GOT3 (cell line): Measurements from ENCODE around the gene SPAG17.

Experiments used
- DNase-seq: peaks from one replicate; lab custom pipeline; 2025; ENCODE audit warnings: mixed read lengths; lab: John Stamatoyannopoulos, UW

Gene SPAG17

GRCh38 chr1:118185084-118185832 is at the start of gene SPAG17:
Gene SPAG17, minus strand, starts transcription at chr1:118185228. Its CDS starts 71 bp downstream, at chr1:118185157.
- DNase-seq = no peak

DNA sequence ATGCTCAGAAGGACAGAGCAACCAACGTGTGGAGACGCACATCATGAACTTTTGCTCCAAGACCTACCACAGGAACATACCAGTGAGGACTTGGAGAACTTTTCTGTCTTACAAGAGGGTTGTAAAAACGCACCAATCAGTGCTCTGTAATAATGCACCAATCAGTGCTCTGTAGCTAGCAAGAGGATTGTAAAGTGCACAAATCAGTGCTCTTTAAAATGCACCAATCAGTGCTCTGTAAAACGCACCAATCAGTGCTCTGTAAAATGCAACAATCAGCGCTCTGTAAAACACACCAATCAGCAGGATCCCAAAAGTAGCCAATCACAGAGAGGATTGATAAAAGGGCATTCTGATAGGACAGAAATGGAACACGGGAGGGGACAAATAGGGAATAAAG is 40.4 kb upstream of the SPAG17 start:
- DNase-seq = no peak

GRCh38 chr1:118223426-118223825 is 38.4 kb upstream of the SPAG17 start:
- DNase-seq = no peak

GRCh38 chr1:118219438-118219837 is 34.4 kb upstream of the SPAG17 start:
- DNase-seq = no peak

DNA sequence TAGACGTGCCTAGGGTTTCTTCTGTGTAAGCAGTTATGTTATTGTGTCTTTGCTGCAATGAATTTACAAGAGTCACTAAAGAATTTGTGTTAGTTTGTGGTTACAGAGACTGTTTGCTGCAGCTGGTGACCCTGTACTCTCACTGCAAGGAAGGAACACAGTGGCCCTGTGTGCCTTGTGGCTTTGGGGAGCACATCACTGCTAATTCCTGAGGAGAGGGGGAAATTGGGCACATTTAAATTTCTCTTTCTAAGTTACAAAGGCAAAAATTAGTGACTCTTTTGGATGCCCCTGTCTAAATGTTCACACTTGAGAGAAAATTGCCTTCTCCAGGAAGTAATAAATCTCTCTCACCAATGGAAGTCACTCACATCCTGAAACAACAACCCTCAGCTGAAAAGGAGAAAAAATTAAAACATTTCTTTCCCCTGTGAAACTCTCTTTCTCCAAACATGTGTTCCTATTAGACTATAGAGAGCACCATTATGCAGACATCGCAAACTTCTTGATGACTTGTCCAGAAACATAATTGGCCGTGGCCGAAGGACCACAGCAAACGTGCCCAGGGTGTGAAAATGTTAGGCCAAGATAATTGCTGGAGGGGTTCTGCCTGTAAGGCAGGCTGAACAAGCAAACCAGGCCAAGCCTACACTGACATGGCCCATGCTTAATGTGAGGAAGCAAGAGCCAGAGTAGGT is 32.3 kb upstream of the SPAG17 start:
- no peak for DNase-seq

DNA sequence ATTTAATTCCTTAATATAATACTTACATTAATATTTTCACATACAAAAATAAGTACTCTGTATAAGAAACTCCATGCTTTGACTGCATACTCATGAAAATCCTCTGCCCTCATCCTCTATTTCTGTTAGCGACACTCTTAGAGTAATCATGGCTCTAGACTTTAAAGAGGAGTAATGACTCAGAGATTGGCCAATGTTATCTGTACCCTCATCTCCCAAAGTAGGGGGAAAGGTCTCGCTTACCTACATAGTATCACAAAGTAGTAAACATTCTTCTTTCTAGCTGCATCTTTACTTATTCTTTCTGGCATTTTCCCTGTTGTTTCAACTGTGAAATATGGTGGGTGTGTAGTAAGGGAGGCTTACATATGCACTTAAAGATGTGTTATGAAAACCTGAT is 29.8 kb upstream of the SPAG17 start:
- DNase-seq = no peak

DNA sequence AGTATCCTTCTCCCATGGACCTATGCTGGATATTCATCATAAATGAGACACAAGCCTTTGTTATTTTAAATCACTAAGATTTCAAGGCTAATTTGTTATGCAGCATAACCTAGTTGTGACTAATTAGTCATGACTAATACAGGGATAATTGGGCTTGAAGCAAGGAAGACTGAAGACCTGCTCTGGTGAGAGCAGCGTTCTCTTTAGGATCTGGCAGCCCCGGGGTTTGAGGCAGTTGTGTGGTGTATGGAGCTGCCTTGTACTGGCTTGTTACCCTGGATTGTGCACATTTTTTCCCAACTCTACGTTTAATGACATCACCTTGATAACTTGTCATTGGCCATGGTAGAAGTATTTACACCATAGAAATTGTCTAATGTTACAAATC is 25.7 kb upstream of the SPAG17 start:
- DNase-seq = no peak

- DNase-seq = no peak
These were observed 25.2 kb upstream of the SPAG17 start for GRCh38 chr1:118210051-118210722.

- DNase-seq = no peak
These were observed 24.6 kb upstream of the SPAG17 start for GRCh38 chr1:118209648-118210047.

- no peak for DNase-seq
These were observed 21.9 kb upstream of the SPAG17 start for GRCh38 chr1:118206966-118207365.

- no peak for DNase-seq
These were observed 19.6 kb upstream of the SPAG17 start for GRCh38 chr1:118204648-118205047.

GRCh38 chr1:118204105-118204504 is 19.1 kb upstream of the SPAG17 start:
- no peak for DNase-seq

GRCh38 chr1:118202076-118202608 is 17.1 kb upstream of the SPAG17 start:
- no peak for DNase-seq

DNA sequence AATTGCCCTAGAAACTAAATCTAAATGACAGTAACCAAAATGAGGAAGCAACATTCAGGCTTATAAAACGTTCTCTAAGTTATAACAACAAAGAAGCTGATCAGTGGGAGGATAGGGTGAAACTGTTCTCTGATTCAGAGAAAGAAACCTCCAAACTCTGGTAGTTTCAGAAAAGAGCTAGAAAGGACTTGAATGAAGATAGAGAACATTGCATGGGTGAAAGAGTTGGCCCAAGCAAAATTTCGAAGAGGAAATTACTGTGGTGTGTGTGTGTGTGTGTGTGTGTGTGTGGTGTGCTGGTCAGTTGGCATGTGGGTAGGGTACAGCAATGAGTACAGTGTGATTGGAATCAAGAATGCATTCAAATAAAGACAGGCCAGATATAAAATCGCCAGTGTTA is 16.5 kb upstream of the SPAG17 start:
- DNase-seq = no peak

DNA sequence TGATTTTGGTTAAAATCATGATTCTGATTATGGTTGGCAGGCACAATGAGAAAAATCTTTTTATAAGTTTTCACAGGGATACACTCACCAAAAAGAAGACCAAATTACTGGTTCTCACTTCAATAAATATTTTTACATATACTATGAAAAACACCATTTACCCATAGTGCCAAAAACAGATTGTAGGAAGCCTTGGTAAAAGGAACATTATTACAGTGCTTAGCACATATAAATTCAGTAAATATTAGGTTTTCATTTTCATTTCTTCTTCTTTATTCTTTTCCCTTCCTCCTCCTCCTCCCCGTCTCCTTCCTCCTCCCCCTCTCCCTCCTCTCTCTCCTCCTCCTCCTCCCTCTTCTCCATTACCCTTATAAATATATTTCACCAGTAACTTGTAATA is 15.8 kb upstream of the SPAG17 start:
- DNase-seq = no peak

- DNase-seq = no peak
These were observed 5.5 kb upstream of the SPAG17 start for GRCh38 chr1:118190561-118190960.

- no peak for DNase-seq
These were observed 4.5 kb upstream of the SPAG17 start for GRCh38 chr1:118189564-118189963.

DNA sequence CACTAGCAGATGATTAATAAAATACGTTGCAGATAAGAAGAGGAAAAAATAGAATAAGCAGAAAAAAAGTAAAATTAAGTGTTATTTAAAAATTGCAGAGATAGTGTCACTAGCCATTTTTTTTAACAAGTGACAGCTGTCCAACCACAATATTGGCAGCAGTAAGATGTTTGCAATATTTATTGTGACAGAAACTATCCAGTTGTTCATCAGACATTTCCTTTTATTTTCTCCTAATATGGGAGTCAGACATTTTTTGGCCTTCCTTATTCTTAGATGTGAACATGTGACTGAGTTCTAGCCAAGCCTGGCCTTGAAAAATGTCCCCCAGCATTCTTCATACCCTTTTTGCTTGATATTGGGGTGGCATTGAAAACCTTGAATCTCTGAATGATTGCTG is 3.4 kb upstream of the SPAG17 start:
- DNase-seq = no peak

DNA sequence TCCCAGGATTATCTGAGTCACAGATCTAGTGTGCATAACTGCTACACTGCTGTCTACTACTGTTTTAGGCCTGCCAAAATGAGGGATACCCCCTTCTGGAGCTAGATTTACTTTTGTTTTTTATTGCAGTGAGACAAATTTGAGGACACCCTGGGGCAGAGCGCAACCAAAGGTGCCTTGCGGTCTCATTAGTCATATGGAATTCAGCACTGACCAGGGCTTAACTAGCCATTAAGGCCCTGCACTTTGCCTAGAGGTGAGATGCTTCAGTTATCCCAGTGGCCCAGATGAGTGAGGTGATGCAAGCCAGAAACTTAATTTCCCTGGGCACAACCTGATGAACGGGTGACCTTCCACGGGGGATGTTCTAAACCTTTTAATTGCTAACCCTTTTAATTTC is 998 bp upstream of the SPAG17 start:
- no peak for DNase-seq

GRCh38 chr1:118184739-118185083 is 317 bp downstream of the SPAG17 start:
- DNase-seq = no peak

GRCh38 chr1:118183586-118183985 is 1.4 kb downstream of the SPAG17 start:
- DNase-seq = no peak

DNA sequence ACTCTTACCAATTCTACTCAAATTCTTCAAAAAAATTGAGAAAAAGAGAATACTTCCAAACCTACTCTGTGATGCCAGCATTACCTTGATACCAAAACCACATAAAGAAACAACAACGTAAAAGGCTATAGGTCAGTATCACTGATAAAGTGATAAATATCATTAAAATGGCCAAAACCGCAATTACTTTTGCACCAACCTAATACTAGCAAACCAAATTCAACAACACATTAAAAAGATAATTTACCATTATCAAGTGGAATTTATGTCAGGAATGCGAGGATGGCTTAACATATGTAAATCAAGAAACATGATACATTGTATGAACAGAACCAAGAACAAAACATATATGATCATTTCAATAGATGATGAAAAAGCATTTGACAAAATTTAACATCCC is 7.0 kb downstream of the SPAG17 start:
- no peak for DNase-seq

DNA sequence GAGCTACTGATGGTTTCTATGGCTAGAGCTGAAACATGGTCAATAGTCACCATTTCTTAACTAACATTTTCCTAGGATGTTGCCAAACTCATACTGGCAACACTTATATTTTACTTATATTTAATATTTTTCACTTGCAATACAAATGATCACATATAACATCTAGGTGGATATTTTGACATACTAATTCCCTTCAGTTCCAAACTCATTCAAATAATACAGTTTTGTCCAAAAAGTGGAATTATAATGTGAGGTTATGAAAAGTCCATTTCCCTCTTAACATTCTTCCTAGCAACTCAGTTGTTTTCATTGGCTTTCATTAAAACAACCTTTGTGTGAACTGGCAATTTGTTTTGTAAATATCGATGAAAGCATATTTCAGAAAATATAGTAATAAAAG is 16.0 kb downstream of the SPAG17 start:
- DNase-seq = no peak
